Measurements from ENCODE around the gene EOLA2. TPM values are rescaled to one million over a fixed set of nuclear protein-coding genes. Genes with fewer than 3 reads are reported as not detected.

EOLA2 gene
- total and polyA plus RNA-seq, 2 donors (not counting 3 experiments of a cell fraction or from before 2014, with no cell fraction given), result 24.3 to 33.0 TPM

- Histone ChIP-seq H3K79me2 (ENCODE audit: control insufficient read depth, insufficient read depth, low read length) (no peaks in the 10 kb centered on the region), H3K9me3 (replicated peaks; ENCODE audit: control insufficient read depth, insufficient read depth, low read length) (no peaks in the 10 kb centered on the region), H3K27me3 (ENCODE audit: control insufficient read depth in 2 of 2, insufficient read depth in 2 of 2, low read length in 2 of 2) (no peaks in the 10 kb centered on the region), H3K4me3 (replicated peaks in 1 of 3; ENCODE audit: insufficient read depth in 1 of 3, low read depth in 1 of 3, low read length in 3 of 3) (no peak overlapping the region), H4K20me1 (replicated peaks; ENCODE audit: control insufficient read depth, extremely low read depth, insufficient read depth, low read length) (no peaks in the 10 kb centered on the region), H3K4me1 (ENCODE audit: control insufficient read depth, extremely low read depth, insufficient read depth, low read length) (no peaks in the 10 kb centered on the region), H3K9ac (replicated peaks; ENCODE audit: extremely low read depth, insufficient read depth, low read length) (no peak overlapping the region), H3K27ac (ENCODE audit: insufficient read depth, low read depth, low read length) (no peak overlapping the region), H3K4me2 (ENCODE audit: insufficient read depth, low read length) (no peak overlapping the region), H2AFZ (ENCODE audit: low read depth, low read length) (no peak overlapping the region), H3K36me3 (ENCODE audit: control insufficient read depth in 2 of 2, extremely low read depth in 1 of 2, insufficient read depth in 2 of 2, low read length in 2 of 2) (no peaks in the 10 kb centered on the region), H3K9me1 (replicated peaks; ENCODE audit: control insufficient read depth, extremely low read depth, insufficient read depth, low read length) (no peaks in the 10 kb centered on the region)
- dilution Hi-C loops (cut with MboI; ENCODE audit: extremely low pct_ligation_motif_present, low sequenced_read_pairs), result no loop called here
- FAIRE-seq (no peak), DNase-seq (ENCODE audit: low read depth, low spot score) (no peak)
- ChIA-PET CTCF (no interaction called here), POLR2A (no interaction called here)
- no peak for TF ChIP-seq GATA2 (IDR thresholded peaks at IDR 0.05; ENCODE audit: insufficient read depth, insufficient read length, low read depth, low read length)
- TF ChIP-seq CTCF (IDR thresholded peaks at IDR 0.05; ENCODE audit: extremely low read depth in 1 of 2, insufficient read depth in 1 of 2, low read depth in 1 of 2, low read length in 2 of 2), result no peak
- no peak for TF ChIP-seq EZH2 (IDR thresholded peaks at IDR 0.05; ENCODE audit: borderline replicate concordance, low read depth, low read length, severe bottlenecking)
- TF ChIP-seq MAX (IDR thresholded peaks at IDR 0.05; ENCODE audit: insufficient read depth, insufficient read length), result no peak
- TF ChIP-seq FOS (IDR thresholded peaks at IDR 0.05; ENCODE audit: borderline replicate concordance, insufficient read depth, low read length), result no peak
- no peak for TF ChIP-seq JUN (IDR thresholded peaks at IDR 0.05; ENCODE audit: borderline replicate concordance, insufficient read depth, insufficient read length, low read depth)
- TF ChIP-seq POLR2A (IDR thresholded peaks at IDR 0.05; ENCODE audit: low read depth, low read length), result no peak
- TF ChIP-seq POLR2AphosphoS5 (IDR thresholded peaks at IDR 0.05; ENCODE audit: insufficient read depth, low read depth, low read length), result no peak
- no peak for TF ChIP-seq MYC (IDR thresholded peaks at IDR 0.05; ENCODE audit: low read depth, low read length)
- intact Hi-C loops (cut with micrococcal nuclease), result no loop called here
- no TSS peak for BruUV-seq (replicated peaks)
These were observed 46.1 kb upstream of the EOLA2 start for GRCh38 chrX:149984411-149984810.
